Keratinocyte (primary cell): ENCODE results near the gene DENND2A. TPM values are rescaled to one million over a fixed set of nuclear protein-coding genes. Genes with fewer than 3 reads are reported as not detected.

Experiments
- DNase-seq: peaks from one replicate; pipeline ENCODE4 v3.0.0-alpha.2; 2011; ENCODE audit warnings: low read depth, missing footprints, low spot score
- FAIRE-seq: peaks from 2 replicates; lab custom pipeline; 2011; peaks lifted over from hg19 to GRCh38; lab: Jason Lieb, UNC
- H2AFZ ChIP-seq: 2 replicates; pipeline ENCODE4 v1.6.0; 2012; ENCODE audit warnings: low read length, control low read depth, inconsistent platforms; ENCODE audit not compliant: control insufficient read depth
- H3K27ac ChIP-seq: 2 replicates; pipeline ENCODE4 v1.5.1; 2011; ENCODE audit warnings: low read length; ENCODE audit not compliant: control insufficient read depth, insufficient read depth
- H3K27me3 ChIP-seq: 3 replicates; pipeline ENCODE4 v1.6.0; 2011; ENCODE audit warnings: low read length; ENCODE audit not compliant: control insufficient read depth, insufficient read depth; ENCODE audit errors: extremely low read depth
- H3K36me3 ChIP-seq, 2 experiments: 2 replicates in 1 of 2; 3 replicates in 1 of 2; pipeline ENCODE4 v1.5.1; 2011; ENCODE audit warnings: low read length in 2 of 2, mild to moderate bottlenecking in 1 of 2; ENCODE audit not compliant: control insufficient read depth in 2 of 2, insufficient read depth in 2 of 2; ENCODE audit errors: extremely low read depth in 1 of 2
- H3K4me1 ChIP-seq: 3 replicates; pipeline ENCODE4 v1.5.1; 2011; ENCODE audit warnings: low read length; ENCODE audit not compliant: control insufficient read depth, insufficient read depth; ENCODE audit errors: extremely low read depth
- H3K4me2 ChIP-seq: 3 replicates; pipeline ENCODE4 v1.6.0; 2011; ENCODE audit warnings: low read depth, low read length; ENCODE audit not compliant: control insufficient read depth, insufficient read depth; ENCODE audit errors: extremely low read depth
- H3K4me3 ChIP-seq, 3 experiments: fragments of 200-600 bp in 1 of 3; sonication (generic) in 1 of 3; 2 replicates in 2 of 3; 3 replicates in 1 of 3; pipeline ENCODE4 v1.5.1; 2011 to 2016; ENCODE audit warnings: low read length in 3 of 3, mild to moderate bottlenecking in 3 of 3, control low read depth in 2 of 3, inconsistent platforms in 1 of 3, low read depth in 1 of 3, mixed read lengths in 1 of 3, mixed run types in 1 of 3, moderate library complexity in 1 of 3; ENCODE audit not compliant: control insufficient read depth in 2 of 3, insufficient read depth in 2 of 3; ENCODE audit errors: extremely low read depth in 1 of 3
- H3K79me2 ChIP-seq: 2 replicates; pipeline ENCODE4 v1.6.0; 2012; ENCODE audit warnings: low read length; ENCODE audit not compliant: control insufficient read depth, insufficient read depth
- H3K9ac ChIP-seq: 3 replicates; pipeline ENCODE4 v1.6.0; 2011; ENCODE audit warnings: low read length; ENCODE audit not compliant: control insufficient read depth, insufficient read depth; ENCODE audit errors: extremely low read depth
- H3K9me1 ChIP-seq: 3 replicates; pipeline ENCODE4 v1.6.0; 2011; ENCODE audit warnings: low read length; ENCODE audit not compliant: control insufficient read depth, insufficient read depth; ENCODE audit errors: extremely low read depth
- H3K9me3 ChIP-seq: 2 replicates; pipeline ENCODE4 v1.5.1; 2012; ENCODE audit warnings: low read depth, low read length; ENCODE audit not compliant: control insufficient read depth
- H4K20me1 ChIP-seq: 3 replicates; pipeline ENCODE4 v1.6.0; 2011; ENCODE audit warnings: low read length; ENCODE audit not compliant: control insufficient read depth, insufficient read depth; ENCODE audit errors: extremely low read depth
- EZH2 ChIP-seq: IDR thresholded peaks from one replicate; pipeline ENCODE4 v1.6.1; 2012; ENCODE audit warnings: inconsistent platforms, mild to moderate bottlenecking, low read length, moderate library complexity
- dilution Hi-C: fragments of 300-500 bp; cut with MboI; formaldehyde crosslinking; loops from one replicate; pipeline ENCODE4 v1.7.0; 2020; ENCODE audit warnings: low sequenced_read_pairs; ENCODE audit not compliant: extremely low pct_ligation_motif_present
- polyA plus RNA-seq, 5 experiments: library from polyadenylated mRNA; depleted of rRNA in 3 of 5; stranded (reverse) in 3 of 5; stranded (forward) in 1 of 5; unstranded in 1 of 5; fragments of >200 nt; gene quantifications; 1 replicate in 1 of 5; 2 replicates in 3 of 5; 3 replicates in 1 of 5; pipeline versions ENCODE4 v1.2.1 to v1.2.3, GENCODE V29; 2011 to 2012; ENCODE audit warnings: missing spikeins in 2 of 5, low read depth in 1 of 5, low replicate concordance in 1 of 5
- TF ChIP-seq, protein P1 (sequence below), 3 experiments: IDR thresholded peaks in 1 of 3; conservative IDR thresholded peaks in 1 of 3; optimal IDR thresholded peaks in 1 of 3; 2 replicates in 2 of 3; 3 replicates in 1 of 3; pipeline versions ENCODE3 to v1.5.1; 2011; ENCODE audit warnings: low read length in 3 of 3, mild to moderate bottlenecking in 3 of 3, moderate library complexity in 2 of 3, control low read depth in 1 of 3, inconsistent platforms in 1 of 3; ENCODE audit not compliant: insufficient read depth in 2 of 3; ENCODE audit errors: extremely low read depth in 1 of 3

Gene DENND2A
- polyA plus RNA-seq, 1 donor (not counting 4 experiments of a cell fraction or from before 2014, with no cell fraction given) = 1.8 TPM

DNA sequence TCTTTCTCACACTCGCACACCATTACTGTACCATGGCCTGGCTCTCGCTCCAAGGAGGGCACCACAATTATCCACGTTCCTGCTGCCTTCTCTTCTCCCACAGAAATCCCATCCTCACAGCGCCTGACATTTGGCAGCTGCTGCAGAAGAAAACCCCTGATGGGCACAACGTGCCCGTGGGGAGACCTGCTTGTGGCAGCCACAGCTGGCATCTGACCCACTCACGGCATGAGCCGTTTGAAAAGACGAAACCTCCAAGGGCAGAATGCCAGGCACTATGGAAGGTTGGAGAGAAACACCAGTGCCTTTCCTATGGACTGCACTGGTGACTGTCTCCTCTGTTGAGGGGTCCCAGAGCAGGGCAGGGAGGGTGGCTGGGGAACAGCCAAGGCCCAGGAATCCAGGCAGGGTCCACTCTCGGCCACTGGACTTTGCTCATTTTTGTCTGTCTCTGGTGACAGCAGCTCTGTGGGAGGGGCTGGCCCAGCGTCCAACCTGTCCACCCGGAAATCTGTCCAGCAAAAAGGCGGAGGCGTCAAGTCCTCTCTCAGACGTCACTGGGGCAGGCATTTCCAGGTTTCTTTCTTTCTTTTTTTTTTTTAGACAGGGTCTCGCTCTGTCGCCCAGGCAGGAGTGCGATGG, 100.4 kb downstream of the DENND2A start:
- H3K4me2 ChIP-seq = no peak overlapping the region
- H3K27ac ChIP-seq = no peak overlapping the region

DNA sequence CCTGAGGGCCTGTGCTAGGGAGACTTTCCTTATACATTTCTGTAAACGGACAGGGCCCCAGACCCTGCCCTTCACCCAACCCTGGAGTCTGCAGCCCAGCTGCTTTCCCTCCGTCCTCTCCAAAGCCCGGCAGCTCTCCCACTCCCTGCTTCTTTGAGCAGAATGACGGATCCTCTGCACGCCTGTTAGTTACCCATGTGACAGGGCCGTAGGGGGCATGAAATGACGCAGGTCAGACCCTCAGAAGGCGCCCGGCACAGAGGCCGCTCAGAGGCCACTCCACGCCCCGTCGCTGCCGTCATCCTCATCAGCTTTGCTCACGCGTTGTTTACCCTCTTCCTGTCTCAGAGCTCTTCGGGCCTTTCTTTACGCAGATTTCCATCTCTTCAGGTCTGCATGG, 101.2 kb downstream of the DENND2A start:
- H3K79me2 ChIP-seq = no peaks in the 10 kb centered on the region
- H3K4me3 ChIP-seq = no peak overlapping the region
- H3K9me3 ChIP-seq = no peaks in the 10 kb centered on the region
- no peak for DNase-seq
- no peak overlapping the region for H2AFZ ChIP-seq
- TF ChIP-seq EZH2 = no peak
- TF ChIP-seq, protein P1, sequence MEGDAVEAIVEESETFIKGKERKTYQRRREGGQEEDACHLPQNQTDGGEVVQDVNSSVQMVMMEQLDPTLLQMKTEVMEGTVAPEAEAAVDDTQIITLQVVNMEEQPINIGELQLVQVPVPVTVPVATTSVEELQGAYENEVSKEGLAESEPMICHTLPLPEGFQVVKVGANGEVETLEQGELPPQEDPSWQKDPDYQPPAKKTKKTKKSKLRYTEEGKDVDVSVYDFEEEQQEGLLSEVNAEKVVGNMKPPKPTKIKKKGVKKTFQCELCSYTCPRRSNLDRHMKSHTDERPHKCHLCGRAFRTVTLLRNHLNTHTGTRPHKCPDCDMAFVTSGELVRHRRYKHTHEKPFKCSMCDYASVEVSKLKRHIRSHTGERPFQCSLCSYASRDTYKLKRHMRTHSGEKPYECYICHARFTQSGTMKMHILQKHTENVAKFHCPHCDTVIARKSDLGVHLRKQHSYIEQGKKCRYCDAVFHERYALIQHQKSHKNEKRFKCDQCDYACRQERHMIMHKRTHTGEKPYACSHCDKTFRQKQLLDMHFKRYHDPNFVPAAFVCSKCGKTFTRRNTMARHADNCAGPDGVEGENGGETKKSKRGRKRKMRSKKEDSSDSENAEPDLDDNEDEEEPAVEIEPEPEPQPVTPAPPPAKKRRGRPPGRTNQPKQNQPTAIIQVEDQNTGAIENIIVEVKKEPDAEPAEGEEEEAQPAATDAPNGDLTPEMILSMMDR (optimal IDR thresholded peaks at IDR 0.05 in 1 of 3, IDR thresholded peaks at IDR 0.05 in 1 of 3, conservative IDR thresholded peaks at IDR 0.05 in 1 of 3; ENCODE audit: extremely low read depth in 1 of 3, insufficient read depth in 2 of 3, low read length in 3 of 3) = no peak
- FAIRE-seq = no peak
- H3K9me1 ChIP-seq = no peaks in the 10 kb centered on the region
- H3K36me3 ChIP-seq = no peaks in the 10 kb centered on the region
- dilution Hi-C loops = no loop called here
- no peak overlapping the region for H3K4me2 ChIP-seq
- no peaks in the 10 kb centered on the region for H3K27me3 ChIP-seq
- no peak overlapping the region for H3K9ac ChIP-seq
- no peak overlapping the region for H3K27ac ChIP-seq
- H4K20me1 ChIP-seq = no peaks in the 10 kb centered on the region
- H3K4me1 ChIP-seq = peaks cover 21% of the 10 kb centered on the region

More for the DNA sequence above, 100.4 kb downstream of the DENND2A start:
- dilution Hi-C loops = no loop called here
- TF ChIP-seq, protein P1 (optimal IDR thresholded peaks at IDR 0.05 in 1 of 3, IDR thresholded peaks at IDR 0.05 in 1 of 3, conservative IDR thresholded peaks at IDR 0.05 in 1 of 3; ENCODE audit: extremely low read depth in 1 of 3, insufficient read depth in 2 of 3, low read length in 3 of 3) = no peak
- no peak for TF ChIP-seq EZH2
- Histone ChIP-seq H3K9me3 (no peaks in the 10 kb centered on the region), H3K9me1 (no peaks in the 10 kb centered on the region), H3K4me3 (no peak overlapping the region), H2AFZ (no peak overlapping the region), H3K79me2 (no peaks in the 10 kb centered on the region), H4K20me1 (no peaks in the 10 kb centered on the region), H3K9ac (no peak overlapping the region), H3K27me3 (no peaks in the 10 kb centered on the region), H3K4me1 (peaks cover 21% of the 10 kb centered on the region), H3K36me3 (no peaks in the 10 kb centered on the region)
- DNase-seq (no peak), FAIRE-seq (no peak)
